Activated T-cell treated with anti-CD3 and anti-CD28 coated beads for 1 hour (primary cell): ENCODE results near the gene LGI2.
A peak's percentile ranks its signal among the peaks of the same experiment; 100 is the strongest.

Source experiments
- DNase-seq: peaks from one replicate; pipeline ENCODE4 v3.0.0-alpha.2; 2020; ENCODE audit warnings: low read depth

The LGI2 gene

DNA sequence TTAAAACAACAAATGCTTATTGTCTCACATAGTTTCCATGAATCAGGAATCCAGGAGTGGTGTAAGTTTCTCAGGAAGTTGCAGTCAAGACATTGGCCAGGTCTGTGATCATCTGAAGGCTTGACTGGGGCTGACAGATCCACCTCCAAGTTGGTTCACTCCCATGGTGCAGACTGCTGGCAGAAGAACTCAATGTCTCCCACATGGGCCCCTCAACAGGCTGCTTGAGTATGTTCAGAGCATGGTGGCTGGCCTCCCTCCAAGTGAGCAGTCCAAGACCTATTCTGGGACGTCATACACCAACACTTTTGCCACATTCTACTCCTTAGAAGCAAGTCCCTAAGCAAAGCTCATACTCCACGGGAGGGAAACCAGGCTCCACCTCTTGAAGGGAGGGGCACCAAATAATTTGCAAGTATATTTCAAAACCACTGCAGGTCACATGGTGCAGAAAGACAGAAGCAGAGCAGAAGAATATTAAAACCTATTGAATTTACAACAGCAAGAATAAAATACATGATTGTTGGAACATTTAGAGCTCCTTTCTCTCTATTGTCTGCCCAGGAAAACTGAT is 35.3 kb downstream of the LGI2 start:
- no peak for DNase-seq

GRCh38 chr4:24993551-24994080 is 37.1 kb downstream of the LGI2 start:
- DNase-seq, result no peak

- no peak for DNase-seq
Observed at GRCh38 chr4:24992968-24993367, 37.8 kb downstream of the LGI2 start.

GRCh38 chr4:24991015-24991414 is 39.7 kb downstream of the LGI2 start:
- DNase-seq, result no peak

GRCh38 chr4:24989327-24989726 is 41.4 kb downstream of the LGI2 start:
- no peak for DNase-seq

GRCh38 chr4:24988776-24989175 is 42.0 kb downstream of the LGI2 start:
- DNase-seq, result no peak

DNA sequence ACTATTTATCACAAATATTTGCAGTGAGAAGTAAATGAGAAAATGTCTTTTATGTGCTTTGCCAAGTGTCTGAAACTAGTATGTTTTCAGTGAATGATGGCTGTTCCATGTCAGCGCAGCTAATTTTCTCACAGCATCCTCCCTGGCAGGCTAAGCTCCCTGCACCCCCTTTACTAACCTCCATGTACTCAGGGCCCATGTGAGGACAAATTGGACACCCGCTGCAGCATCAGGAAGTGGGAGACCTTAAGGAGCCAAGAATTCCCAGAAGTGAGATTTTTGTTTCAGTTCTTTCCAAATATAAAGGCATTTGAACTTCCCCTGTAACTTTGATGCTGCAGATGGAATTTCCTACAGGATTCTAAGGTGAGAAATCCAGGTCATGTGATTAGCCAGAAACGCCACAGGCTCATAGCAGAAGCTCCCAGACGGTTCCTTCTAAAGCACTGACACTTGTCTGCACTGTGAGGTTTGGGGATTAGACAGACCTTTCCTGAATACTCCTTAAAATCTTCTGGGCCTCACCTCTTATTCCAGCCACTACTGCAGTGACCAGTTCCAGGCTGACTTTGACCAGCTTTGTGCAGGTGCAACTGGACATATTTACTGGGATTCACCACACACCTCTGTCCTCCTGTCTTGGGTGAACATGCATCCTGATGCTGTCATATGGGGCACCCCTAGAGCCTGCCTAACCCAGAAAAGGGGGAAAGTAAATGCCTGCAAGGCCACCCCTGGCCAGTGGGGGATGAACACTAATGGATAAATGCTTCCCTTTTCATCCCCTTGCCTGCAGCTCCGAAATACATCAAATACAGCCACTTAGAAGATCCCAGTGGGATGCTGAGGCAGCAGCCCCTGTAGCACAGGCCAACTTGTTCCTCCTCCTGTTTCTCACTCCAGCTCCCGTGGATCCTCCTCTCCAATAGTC is 45.9 kb downstream of the LGI2 start:
- no peak for DNase-seq

GRCh38 chr4:24980740-24981139 is 50.0 kb downstream of the LGI2 start:
- DNase-seq, result no peak

DNA sequence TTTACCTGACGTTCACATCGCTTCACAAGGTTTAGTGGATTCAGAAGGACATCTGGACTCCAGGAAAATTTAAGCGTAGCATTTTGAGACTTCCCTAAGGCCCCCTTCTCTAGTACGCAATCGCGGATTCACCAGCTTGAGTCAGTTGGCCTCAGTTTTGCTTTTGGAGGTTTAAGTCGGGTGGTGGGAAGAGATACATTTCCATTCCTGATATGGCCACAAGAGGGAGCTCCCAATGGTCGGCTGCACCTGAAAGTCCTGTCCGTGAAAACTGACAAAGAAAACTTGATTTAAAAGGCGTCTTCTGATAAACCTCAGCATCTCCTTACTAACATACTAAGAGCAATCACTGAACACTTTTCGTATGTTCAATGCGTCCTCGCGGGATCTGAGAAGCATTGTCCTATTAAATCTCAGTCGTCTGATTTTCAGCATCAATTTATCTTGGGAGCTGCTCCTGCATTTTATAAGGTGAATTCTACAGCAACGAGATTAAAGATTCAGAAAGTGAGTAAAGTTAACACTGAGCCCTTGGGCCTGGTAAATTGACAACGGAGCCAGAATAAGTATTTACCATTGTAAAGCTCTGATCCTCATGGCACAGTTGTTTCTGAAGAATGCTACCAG is 50.6 kb downstream of the LGI2 start:
- DNase-seq, result peak; percentile 20

- no peak for DNase-seq
Observed at GRCh38 chr4:24979554-24979953, 51.2 kb downstream of the LGI2 start.

DNA sequence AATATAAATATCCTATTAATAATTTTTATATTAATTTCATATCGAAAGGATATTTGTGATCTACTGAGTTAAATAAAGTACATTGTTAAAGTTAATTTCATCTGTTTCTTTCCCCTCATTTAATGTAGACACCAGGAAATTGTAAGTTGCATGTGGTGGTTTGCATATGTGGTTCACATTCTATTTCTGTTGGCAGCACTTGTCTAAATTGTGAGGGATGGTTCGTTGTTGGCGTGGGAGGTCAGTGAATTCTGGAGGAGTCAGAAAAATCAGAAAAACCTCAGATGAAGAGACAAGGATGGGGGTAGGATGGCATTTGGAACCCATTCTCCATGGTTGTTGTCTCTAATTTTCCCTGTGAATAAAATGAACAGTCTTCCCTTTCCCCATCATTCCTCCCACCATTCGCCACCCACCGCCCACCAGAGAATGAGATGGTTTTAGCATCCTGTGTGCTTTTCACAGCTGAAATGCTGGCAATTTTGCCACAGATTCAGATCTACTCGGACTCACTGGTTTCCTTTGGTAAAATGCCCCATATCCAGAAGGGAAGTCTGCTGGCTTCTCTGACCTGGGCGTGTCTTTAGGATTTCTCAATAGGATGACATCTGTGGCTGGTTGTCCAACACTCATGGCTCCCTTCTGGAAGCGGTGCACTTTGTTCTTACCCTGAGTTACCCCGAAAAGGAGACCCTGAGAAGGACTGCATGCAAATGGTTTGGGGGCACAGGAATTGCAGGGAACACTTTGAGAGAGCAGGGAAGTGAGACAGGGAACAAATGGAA is 52.3 kb downstream of the LGI2 start:
- DNase-seq, result no peak

DNA sequence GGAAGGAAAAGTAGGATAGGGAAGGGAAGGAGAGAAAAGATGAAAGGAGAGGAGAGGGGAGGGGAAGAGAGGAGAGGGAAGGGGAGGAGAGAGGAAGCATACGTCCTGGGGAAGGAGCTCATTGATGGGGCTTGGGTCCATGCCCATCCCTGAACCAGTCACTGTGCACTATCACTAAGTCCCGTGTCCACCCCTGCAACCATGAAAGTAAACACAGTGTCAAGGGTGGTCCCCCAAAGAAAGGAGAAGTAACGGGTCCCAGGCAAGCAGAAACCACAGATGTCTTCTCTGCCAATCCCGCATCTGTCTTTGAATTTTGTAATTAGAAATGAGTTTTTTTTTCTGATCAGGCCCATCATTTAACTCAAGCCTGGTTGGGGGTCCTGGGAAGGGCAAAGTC is 55.2 kb downstream of the LGI2 start:
- DNase-seq, result no peak

- no peak for DNase-seq
Observed at GRCh38 chr4:24973747-24974601, 56.8 kb downstream of the LGI2 start.

DNA sequence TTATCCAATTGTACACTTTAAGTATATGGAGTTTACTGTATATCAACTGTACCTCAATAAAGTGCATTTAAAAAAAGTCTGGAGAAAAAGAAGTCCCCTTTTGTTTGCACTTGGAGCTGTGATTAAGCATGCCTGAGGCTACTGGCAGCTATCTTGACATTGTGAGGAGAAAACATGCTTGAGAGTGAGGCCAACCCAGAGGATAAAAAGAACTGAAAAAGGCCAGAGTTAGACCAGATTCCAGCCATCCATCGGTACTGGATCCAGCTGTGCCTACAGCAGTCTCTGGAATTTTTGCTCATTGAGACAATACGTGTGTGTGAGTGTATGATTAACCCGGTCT is 57.4 kb downstream of the LGI2 start:
- DNase-seq, result no peak

GRCh38 chr4:24971192-24971591 is 59.6 kb downstream of the LGI2 start:
- no peak for DNase-seq

DNA sequence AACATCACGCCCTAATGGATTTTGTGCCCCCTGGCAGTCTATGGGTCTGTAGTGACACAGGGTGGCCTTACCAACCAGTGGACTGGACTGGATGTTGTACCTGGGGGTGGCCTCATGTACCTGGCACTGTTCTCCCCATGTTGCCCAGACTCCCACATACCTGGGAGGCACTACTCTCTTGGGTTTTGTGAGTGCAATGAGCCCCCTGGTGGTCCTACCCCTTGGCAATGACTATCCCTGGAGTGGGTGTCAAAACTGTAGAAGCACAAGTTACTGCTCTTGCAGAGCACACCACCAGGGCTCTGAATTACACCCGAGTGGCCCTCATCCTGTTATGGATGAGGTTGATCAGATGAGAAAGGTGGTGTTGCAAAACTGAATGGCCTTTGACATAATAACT is 60.1 kb downstream of the LGI2 start:
- no peak for DNase-seq

GRCh38 chr4:24970191-24970590 is 60.6 kb downstream of the LGI2 start:
- DNase-seq, result no peak

- no peak for DNase-seq
Observed at GRCh38 chr4:24969486-24969885, 61.3 kb downstream of the LGI2 start.

- no peak for DNase-seq
Observed at GRCh38 chr4:24968992-24969391, 61.8 kb downstream of the LGI2 start.

GRCh38 chr4:24968278-24968677 is 62.5 kb downstream of the LGI2 start:
- no peak for DNase-seq

DNA sequence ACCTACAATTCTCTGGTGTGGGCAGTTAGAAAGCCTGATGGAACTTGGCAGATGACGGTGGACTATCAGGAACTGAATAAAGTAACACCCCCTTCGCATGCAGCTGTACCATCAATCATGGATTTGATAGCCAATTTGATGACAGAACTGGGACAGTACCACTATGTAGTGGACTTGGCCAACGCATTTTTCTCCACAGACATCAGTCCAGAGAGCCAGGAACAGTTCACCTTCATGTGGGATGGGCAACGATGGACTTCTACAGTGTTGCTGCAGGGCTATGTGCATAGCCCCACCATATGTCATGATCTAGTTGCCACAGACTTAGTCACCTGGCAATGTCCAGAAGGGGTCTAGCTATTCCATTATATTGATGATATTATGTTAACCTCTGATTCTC is 63.4 kb downstream of the LGI2 start:
- DNase-seq, result no peak
